Liver (tissue), 9 donors: ENCODE results near the gene QSOX1. TPM values are rescaled to one million over a fixed set of nuclear protein-coding genes. Genes with fewer than 3 reads are reported as not detected.

Experiments used
- DNase-seq: peaks from one replicate; pipeline ENCODE4 v3.0.0-alpha.2; 2017; ENCODE audit warnings: low spot score
- H3K27ac ChIP-seq, 2 donors: one replicate each; pipeline ENCODE4 v1.7.0; 2013; ENCODE audit warnings: inconsistent platforms in 2 of 2, low read length in 2 of 2, control low read depth in 1 of 2, low read depth in 1 of 2, mild to moderate bottlenecking in 1 of 2
- H3K27me3 ChIP-seq, 4 donors: one replicate each; pipeline versions ENCODE4 v1.6.1 to v1.7.0; 2013; ENCODE audit warnings: low read length in 3 of 4, inconsistent platforms in 1 of 4, mild to moderate bottlenecking in 1 of 4, moderate library complexity in 1 of 4; ENCODE audit not compliant: control insufficient read depth in 4 of 4, insufficient read depth in 4 of 4
- H3K36me3 ChIP-seq, 4 donors: one replicate each; pipeline versions ENCODE4 v1.6.1 to v1.7.0; 2013; ENCODE audit warnings: low read length in 3 of 4, mild to moderate bottlenecking in 3 of 4, low read depth in 1 of 4, moderate library complexity in 1 of 4; ENCODE audit not compliant: control insufficient read depth in 4 of 4, insufficient read depth in 3 of 4
- H3K4me1 ChIP-seq, 4 donors: one replicate each; pipeline versions ENCODE4 v1.6.1 to v1.7.0; 2013; ENCODE audit warnings: low read length in 3 of 4, mild to moderate bottlenecking in 3 of 4, moderate library complexity in 1 of 4; ENCODE audit not compliant: control insufficient read depth in 4 of 4, insufficient read depth in 4 of 4
- H3K4me3 ChIP-seq, 3 donors: one replicate each; pipeline versions ENCODE4 v1.6.1 to v1.7.0; 2013; ENCODE audit warnings: low read length in 3 of 3, control low read depth in 1 of 3, low read depth in 1 of 3, mild to moderate bottlenecking in 1 of 3
- H3K9ac ChIP-seq, 2 donors: one replicate each; pipeline ENCODE4 v1.7.0; 2013; ENCODE audit warnings: low read length in 2 of 2, mild to moderate bottlenecking in 2 of 2, moderate library complexity in 2 of 2, control low read depth in 1 of 2, low read depth in 1 of 2
- H3K9me3 ChIP-seq, 4 donors: one replicate each; pipeline versions ENCODE4 v1.6.1 to v1.7.0; 2013; ENCODE audit warnings: low read length in 3 of 4; ENCODE audit not compliant: control insufficient read depth in 4 of 4
- ATF3 ChIP-seq: IDR thresholded peaks from 2 replicates; pipeline ENCODE4 v1.6.1; 2016; ENCODE audit warnings: antibody characterized with exemption
- CTCF ChIP-seq: fragments of 150-350 bp; IDR thresholded peaks from 2 replicates; pipeline ENCODE4 v1.5.1; 2017; ENCODE audit warnings: improper control_type of control experiment, low read depth, low read length; ENCODE audit not compliant: missing input control
- EGR1 ChIP-seq, 2 donors: IDR thresholded peaks; 2 replicates each; pipeline ENCODE4 v1.6.1; 2016 to 2018; ENCODE audit warnings: antibody characterized with exemption in 2 of 2, low read depth in 2 of 2
- FOXA1 ChIP-seq: IDR thresholded peaks from 2 replicates; pipeline ENCODE4 v1.6.1; 2016; ENCODE audit warnings: antibody characterized with exemption
- FOXA2 ChIP-seq: IDR thresholded peaks from 2 replicates; pipeline ENCODE4 v1.6.1; 2016; ENCODE audit warnings: antibody characterized with exemption
- GABPA ChIP-seq, 2 donors: IDR thresholded peaks in 1 of 2; conservative IDR thresholded peaks in 1 of 2; 2 replicates each; pipeline ENCODE4 v1.6.1; 2016; ENCODE audit warnings: antibody characterized with exemption in 2 of 2, mild to moderate bottlenecking in 1 of 2, moderate library complexity in 1 of 2
- HNF4A ChIP-seq, 2 donors: conservative IDR thresholded peaks; 2 replicates each; pipeline ENCODE4 v1.6.1; 2016; ENCODE audit warnings: antibody characterized with exemption in 2 of 2, mild to moderate bottlenecking in 2 of 2
- JUND ChIP-seq, 2 donors: IDR thresholded peaks; 2 replicates each; pipeline ENCODE4 v1.6.1; 2016; ENCODE audit warnings: antibody characterized with exemption in 2 of 2
- NR2F2 ChIP-seq: IDR thresholded peaks from 2 replicates; pipeline ENCODE4 v1.6.1; 2016; ENCODE audit warnings: antibody characterized with exemption
- RAD21 ChIP-seq, 2 donors: IDR thresholded peaks; 2 replicates each; pipeline ENCODE4 v1.6.1; 2016; ENCODE audit warnings: antibody characterized with exemption in 2 of 2, mild to moderate bottlenecking in 2 of 2
- RXRA ChIP-seq, 2 donors: IDR thresholded peaks; 2 replicates each; pipeline ENCODE4 v1.6.1; 2017 to 2018; ENCODE audit warnings: antibody characterized with exemption in 2 of 2, mild to moderate bottlenecking in 1 of 2
- TAF1 ChIP-seq: conservative IDR thresholded peaks from 2 replicates; pipeline ENCODE4 v1.6.1; 2016; ENCODE audit warnings: antibody characterized with exemption, mild to moderate bottlenecking
- YY1 ChIP-seq: IDR thresholded peaks from 2 replicates; pipeline ENCODE4 v1.6.1; 2016; ENCODE audit warnings: antibody characterized with exemption, mild to moderate bottlenecking
- ZBTB33 ChIP-seq: IDR thresholded peaks from 2 replicates; pipeline ENCODE4 v1.6.1; 2016; ENCODE audit warnings: antibody characterized with exemption
- WGBS: extraction: QIAGEN DNeasy Blood & Tissue Kit; methylation state at CpG from one replicate; pipeline ENCODE4 v1.1.7; 2013; 5-methylcytosine and 5-hydroxymethylcytosine counted together
- polyA plus RNA-seq, 2 donors: library from polyadenylated mRNA; stranded (reverse) in 1 of 2; unstranded in 1 of 2; fragments of 200-250 nt in 1 of 2; fragments of >200 nt in 1 of 2; fragmentation: Nextera tagmentation in 1 of 2; extraction: Ambion mirVana in 1 of 2; gene quantifications; one replicate each; pipeline versions ENCODE4 v1.2.1 to v1.2.3, GENCODE V29; 2013 to 2015
- total RNA-seq, 2 donors: library from RNA; depleted of rRNA; stranded (reverse); fragments of >200 nt; gene quantifications; one replicate each; pipeline ENCODE4 v1.2.3, GENCODE V29; 2014
- donor health status: healthy.
- donor health status: healthy.
- donor health status: healthy.
- donor health status: healthy.
- donor health status: healthy.

Gene QSOX1
- total and polyA plus RNA-seq, 4 donors, result 14.3 to 49.2 (median 38.1) TPM

GRCh38 chr1:180227861-180228647 is 73.4 kb downstream of the QSOX1 start:
- no peak overlapping the region for H3K9ac ChIP-seq
- TF ChIP-seq TAF1 (no peak), ZBTB33 (no peak), NR2F2 (no peak), GABPA (IDR thresholded peaks at IDR 0.05 in 1 of 2, conservative IDR thresholded peaks at IDR 0.05 in 1 of 2) (no peak), YY1 (no peak)
- H3K27me3 ChIP-seq, result peaks cover 4 to 28% (median 16%) of the 10 kb centered on the region in 4 donors
- no peaks in the 10 kb centered on the region for H3K36me3 ChIP-seq
- no peaks in the 10 kb centered on the region for H3K9me3 ChIP-seq
- DNase-seq, result no peak
- H3K27ac ChIP-seq, result no peak overlapping the region
- 16% methylated on average over 17 of the region's 17 CpGs for WGBS
- peaks cover 14 to 33% (median 27%) of the 10 kb centered on the region in 4 donors for H3K4me1 ChIP-seq
- no peak overlapping the region for H3K4me3 ChIP-seq

GRCh38 chr1:180228648-180229482 is 74.2 kb downstream of the QSOX1 start:
- Histone ChIP-seq H3K27ac (no peak overlapping the region), H3K36me3 (no peaks in the 10 kb centered on the region), H3K9ac (no peak overlapping the region), H3K4me3 (peak overlapping the region in 1 of 3 donors; percentile 69), H3K27me3 (peaks cover 8 to 29% (median 20%) of the 10 kb centered on the region in 4 donors), H3K9me3 (no peaks in the 10 kb centered on the region), H3K4me1 (peaks cover 21 to 41% (median 33%) of the 10 kb centered on the region in 4 donors)
- TF ChIP-seq ATF3 (no peak), ZBTB33 (no peak), NR2F2 (no peak)
- no peak for DNase-seq
- WGBS, result 6% methylated on average over 57 of the region's 57 CpGs

GRCh38 chr1:180229483-180230415 is 75.1 kb downstream of the QSOX1 start, which contains the start of gene LHX4:
TSS of gene LHX4 (plus strand) at chr1:180230264. CDS start at chr1:180230530, 266 bp downstream.
- Histone ChIP-seq H3K9ac (no peak within 1 kb of the TSS), H3K4me3 (peak within 1 kb of the TSS; percentile 13 to 69 (median 53)), H3K9me3 (no peaks in the 10 kb centered on the region), H3K36me3 (no peaks in the 10 kb centered on the region), H3K4me1 (peaks cover 22 to 47% (median 40%) of the 10 kb centered on the region in 4 donors), H3K27ac (no peak within 1 kb of the TSS), H3K27me3 (peaks cover 11 to 36% (median 17%) of the 10 kb centered on the region in 4 donors)
- no peak for DNase-seq
- 1% methylated on average over 99 of the region's 105 CpGs for WGBS
- TF ChIP-seq EGR1 (IDR thresholded peaks at IDR 0.05; ENCODE audit: low read depth in 2 of 2) (no peak), ZBTB33 (no peak), RAD21 (IDR thresholded peaks at IDR 0.05) (no peak), HNF4A (conservative IDR thresholded peaks at IDR 0.05) (no peak), NR2F2 (no peak), CTCF (no peak), JUND (IDR thresholded peaks at IDR 0.05) (no peak), YY1 (no peak), FOXA1 (no peak), RXRA (IDR thresholded peaks at IDR 0.05) (no peak), FOXA2 (no peak)
